CD4-positive, alpha-beta T cell treated with Interleukin-15 for 4 hours (primary cell): ENCODE results near the gene SOX4.
"Not testable (repeated sequence)": the region's sequence is repeated elsewhere in the genome, so short reads cannot be mapped to it uniquely, and the experiment has no call there.

Experiments
- DNase-seq: peaks from one replicate; pipeline ENCODE4 v3.0.0-alpha.2; 2020; ENCODE audit warnings: low spot score

The SOX4 gene

GRCh38 chr6:21593412-21593926, at the start of gene SOX4:
TSS of gene SOX4 (plus strand) at chr6:21593751. CDS start at chr6:21594535, 784 bp downstream.
- DNase-seq: peak; percentile 59

- DNase-seq: not testable (repeated sequence)
Measured at GRCh38 chr6:21552286-21552685, 41.3 kb upstream of the SOX4 start.

DNA sequence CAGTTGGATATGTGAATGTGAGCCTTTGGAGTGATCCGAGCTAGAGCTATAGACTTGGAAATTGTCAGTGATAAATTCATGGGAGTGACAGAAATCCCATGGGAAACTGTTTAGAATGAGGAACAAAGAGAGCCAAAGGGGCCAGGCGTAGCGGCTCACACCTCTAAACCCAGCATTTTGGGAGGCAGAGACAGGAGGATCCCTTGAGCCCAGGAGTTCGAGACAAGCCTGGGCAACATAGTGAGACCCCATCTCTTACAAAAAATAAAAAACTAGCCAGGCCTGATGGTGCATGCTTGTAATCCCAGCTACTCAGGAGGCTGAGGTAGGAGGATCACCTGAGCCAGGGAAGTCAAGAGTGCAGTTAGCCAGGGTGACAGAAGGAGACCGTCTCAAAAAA, 39.3 kb upstream of the SOX4 start:
- no peak for DNase-seq

- no peak for DNase-seq
Measured at GRCh38 chr6:21555197-21555596, 38.4 kb upstream of the SOX4 start.

DNA sequence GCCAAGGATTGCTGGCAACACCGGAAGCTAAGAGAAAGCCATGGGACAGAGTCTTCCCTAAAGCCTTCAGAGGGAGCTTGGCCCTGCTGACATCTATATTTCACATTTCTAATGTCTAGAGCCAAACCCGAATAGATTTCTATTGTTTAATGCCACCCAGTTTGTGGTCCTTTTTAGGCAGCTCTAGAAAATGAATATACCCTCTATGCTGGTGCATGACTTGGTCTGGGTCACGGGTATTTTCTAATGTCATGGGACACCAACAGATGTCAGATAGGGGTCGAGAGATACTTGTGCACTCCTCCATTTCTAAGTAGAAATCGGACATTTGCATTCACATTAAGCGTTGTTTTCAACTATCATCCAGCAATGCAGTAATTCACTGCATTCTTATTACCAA, 37.0 kb upstream of the SOX4 start:
- DNase-seq: no peak

DNA sequence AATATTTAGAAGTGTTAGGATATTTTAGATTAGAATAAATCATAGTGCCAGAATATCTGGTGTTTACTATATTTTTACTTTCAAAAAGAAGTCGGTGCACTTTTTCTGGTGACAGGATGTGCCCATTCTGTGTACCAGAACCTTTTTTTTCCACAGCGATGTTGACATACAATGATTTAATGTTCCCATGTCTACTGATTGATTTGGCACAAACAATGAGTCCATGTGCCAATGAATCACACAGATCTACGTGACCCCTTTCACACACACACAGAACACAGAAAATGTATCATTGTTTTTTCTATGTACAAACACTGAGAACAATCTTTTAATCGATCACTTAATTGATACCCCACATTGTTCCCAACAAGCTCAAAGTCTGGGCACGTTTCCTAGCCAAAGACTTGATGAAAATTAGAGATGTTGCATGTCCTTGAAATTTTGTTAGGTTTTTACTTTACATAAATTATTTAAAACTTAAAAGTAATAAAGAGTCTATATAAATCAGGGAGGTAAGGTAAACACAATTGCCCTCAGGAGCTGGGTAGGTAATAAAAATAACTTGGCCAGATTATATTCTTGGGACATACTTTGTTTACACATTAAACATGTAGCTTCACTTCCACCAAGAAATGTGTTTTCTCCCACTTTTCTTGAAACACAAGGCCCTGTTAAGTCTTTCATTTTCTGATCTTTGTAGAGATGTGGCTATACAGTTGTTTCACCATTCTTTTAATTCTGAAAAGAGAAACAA, 36.4 kb upstream of the SOX4 start:
- DNase-seq: no peak

DNA sequence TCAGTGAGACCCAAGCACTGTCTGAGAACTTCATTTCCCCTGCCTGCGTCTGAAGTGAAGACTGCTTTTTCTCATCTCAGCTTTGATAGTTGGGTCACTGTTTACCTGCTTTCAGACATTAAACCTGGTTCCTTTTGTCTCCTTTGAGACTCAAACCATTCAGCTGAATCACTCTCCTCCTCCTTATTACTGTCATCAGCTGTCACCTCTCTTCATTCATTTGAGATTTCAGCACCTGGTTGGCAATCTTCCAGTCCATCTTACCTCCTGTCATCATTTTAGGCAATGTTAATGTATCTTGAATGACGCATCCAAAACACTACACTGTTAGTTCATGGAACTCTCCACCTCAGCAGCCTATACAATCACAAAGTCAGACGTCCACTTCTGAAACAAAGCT, 34.3 kb upstream of the SOX4 start:
- no peak for DNase-seq

- no peak for DNase-seq
Measured at GRCh38 chr6:21560249-21560648, 33.3 kb upstream of the SOX4 start.

GRCh38 chr6:21565431-21565830, 28.1 kb upstream of the SOX4 start:
- no peak for DNase-seq

DNA sequence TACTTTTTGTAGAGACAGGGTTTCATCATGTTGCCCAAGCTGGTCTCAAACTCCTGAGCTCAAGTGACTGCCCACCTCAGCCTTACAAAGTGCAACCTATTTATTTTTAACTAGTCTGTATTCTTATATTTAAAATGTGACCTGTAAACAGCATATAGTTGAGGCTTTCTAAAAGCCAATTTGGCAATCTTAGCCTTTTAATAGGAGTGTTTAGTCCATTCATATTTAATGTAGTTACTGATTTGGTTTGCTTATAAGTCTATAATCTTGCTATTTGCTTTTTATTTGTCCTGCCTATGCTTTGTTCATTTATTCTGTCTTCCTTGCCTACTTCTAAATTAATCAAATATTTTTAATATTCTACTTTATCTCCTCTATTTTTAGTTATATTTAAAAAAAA, 15.0 kb upstream of the SOX4 start:
- DNase-seq: no peak

DNA sequence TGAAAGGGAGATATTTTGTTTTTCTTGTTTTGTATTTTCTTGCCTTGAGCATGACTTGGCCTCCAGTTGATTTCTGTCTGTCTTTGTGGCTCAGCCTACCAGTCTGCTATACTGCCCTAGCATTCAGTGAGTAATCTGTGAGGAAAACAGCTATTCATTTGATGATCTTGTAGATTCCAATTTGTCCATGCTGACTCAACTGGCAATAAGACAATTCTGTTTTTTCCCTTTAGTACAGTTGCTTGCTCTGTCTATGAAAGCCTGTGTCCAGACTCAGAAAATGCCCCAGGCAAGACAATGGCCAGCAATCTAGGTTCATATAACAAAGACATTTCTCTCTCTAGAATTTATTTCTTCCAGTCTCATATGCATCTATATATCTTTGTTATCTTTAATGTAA, 10.9 kb upstream of the SOX4 start:
- DNase-seq: no peak

GRCh38 chr6:21586300-21586699, 7.3 kb upstream of the SOX4 start:
- no peak for DNase-seq

- DNase-seq: no peak
Measured at GRCh38 chr6:21586740-21587178, 6.8 kb upstream of the SOX4 start.

DNA sequence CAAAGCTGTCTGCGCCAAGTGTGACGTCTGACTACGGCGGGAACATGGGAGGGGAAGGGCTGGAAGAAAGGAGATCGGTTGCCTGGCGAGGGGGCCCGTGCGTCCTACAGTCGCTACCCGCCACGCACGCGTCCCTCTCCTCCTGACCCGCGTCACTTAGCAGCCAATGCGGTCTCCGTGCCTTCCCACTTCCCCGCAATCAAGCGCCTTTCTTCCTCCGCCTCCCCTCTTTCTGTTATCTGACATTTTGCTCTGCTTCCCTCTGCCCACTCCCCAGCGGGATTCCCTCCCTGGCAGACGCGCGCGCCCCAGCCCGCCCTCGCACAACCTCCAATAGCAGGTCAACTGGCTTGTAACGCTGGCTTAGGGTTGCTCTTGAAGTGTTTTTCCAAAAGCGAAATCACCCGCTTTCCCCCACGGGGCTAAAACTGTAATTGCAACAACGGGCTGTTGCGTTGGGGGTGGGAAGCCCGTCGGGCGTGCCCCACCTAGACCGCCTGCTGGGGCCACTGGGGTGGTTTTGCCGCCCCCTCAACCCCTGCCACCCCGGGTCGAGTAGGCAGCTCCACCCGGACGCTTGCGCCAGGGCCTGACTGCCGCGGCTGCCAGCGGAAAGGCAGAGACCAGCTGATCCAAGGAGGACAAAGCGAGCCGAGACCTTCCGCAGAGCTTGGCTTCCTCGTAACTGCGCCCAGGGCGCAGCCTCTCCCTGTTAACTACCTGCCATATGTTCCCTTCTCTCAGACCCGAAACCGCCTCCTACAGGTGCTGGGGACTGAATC, 6.2 kb upstream of the SOX4 start:
- no peak for DNase-seq

DNA sequence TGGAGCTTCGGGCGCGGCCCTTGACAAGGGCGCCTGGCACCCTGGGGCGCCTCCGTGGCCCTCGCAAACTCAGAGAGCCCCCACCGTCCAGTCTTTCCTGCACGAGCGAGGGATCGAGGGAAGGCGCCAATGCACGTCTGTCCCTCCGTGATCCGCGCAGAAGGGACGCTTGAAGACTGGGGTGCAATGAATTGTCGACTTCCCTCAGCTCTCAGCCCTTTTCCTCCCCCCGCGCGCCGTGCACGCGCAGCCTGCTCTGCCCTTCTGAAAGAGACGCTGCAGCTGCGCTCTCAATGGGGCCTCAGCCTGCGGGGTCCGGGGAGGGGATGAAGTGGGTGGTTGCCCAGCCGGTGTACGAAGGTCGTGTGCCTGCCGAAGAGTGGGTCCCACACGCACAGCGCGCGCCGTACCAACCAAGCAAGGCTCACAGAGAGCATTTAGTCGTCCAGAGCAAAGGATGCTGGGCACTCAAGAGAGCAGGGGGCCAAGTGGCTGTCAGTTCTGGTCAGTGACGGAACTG, 5.5 kb upstream of the SOX4 start:
- DNase-seq: no peak

DNA sequence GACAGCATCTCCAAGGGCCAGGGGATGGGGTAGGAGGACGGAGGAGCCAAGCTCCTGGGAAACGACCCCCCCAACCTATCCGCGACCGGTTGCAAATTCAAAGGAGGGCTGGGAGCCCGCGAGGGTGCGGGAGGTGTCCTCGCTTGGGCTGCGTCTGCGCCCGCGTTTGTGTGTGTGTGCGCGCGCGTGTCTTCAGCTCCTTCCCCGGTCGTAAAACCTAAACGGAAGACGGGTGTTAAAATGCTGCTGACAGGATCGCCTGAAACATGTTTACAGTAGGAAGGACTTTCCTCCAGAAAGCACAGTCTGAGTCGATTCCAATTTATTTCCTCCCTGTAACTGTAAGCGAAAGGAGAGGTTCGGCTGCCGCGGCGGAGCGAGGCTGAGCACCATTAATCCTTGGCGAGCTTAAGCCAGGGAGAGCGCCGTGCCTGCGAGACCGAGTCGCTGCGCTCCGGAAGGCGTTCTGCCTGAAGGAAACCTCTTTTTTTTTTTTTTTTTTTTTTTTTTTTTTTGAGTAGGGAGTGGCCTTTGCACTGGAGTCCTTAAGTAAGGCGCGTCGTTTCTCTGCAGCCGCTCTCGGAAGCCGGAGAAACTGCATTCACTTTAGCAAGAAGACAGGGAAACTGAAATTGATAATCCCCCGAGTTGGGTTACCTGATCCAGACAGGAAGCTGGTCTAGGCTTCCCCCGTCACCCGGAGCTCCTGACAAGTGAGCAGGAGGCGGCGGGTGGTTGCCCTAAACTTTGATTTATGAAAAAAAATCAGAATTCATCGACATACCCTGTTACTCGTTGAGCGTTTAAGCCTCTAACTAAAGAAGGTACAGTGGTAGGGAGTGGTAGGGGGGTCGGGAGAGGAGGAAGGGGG, 4.8 kb upstream of the SOX4 start:
- DNase-seq: no peak

GRCh38 chr6:21589352-21590345, 3.9 kb upstream of the SOX4 start:
- DNase-seq: peak; percentile 67

GRCh38 chr6:21590346-21590745, 3.2 kb upstream of the SOX4 start:
- DNase-seq: no peak

GRCh38 chr6:21591446-21591845, 2.1 kb upstream of the SOX4 start:
- no peak for DNase-seq

- DNase-seq: no peak
Measured at GRCh38 chr6:21592953-21593352, 598 bp upstream of the SOX4 start.

GRCh38 chr6:21593927-21594415, 420 bp downstream of the SOX4 start:
- DNase-seq: no peak
